ENCODE results near the gene MAPT. TPM values are rescaled to one million over a fixed set of nuclear protein-coding genes. Genes with fewer than 3 reads are reported as not detected.
A peak's percentile ranks its signal among the peaks of the same experiment; 100 is the strongest.

The MAPT gene
- 1.4 and 2.4 TPM in 2 replicates for total RNA-seq (ENCODE audit: low replicate concordance)

DNA sequence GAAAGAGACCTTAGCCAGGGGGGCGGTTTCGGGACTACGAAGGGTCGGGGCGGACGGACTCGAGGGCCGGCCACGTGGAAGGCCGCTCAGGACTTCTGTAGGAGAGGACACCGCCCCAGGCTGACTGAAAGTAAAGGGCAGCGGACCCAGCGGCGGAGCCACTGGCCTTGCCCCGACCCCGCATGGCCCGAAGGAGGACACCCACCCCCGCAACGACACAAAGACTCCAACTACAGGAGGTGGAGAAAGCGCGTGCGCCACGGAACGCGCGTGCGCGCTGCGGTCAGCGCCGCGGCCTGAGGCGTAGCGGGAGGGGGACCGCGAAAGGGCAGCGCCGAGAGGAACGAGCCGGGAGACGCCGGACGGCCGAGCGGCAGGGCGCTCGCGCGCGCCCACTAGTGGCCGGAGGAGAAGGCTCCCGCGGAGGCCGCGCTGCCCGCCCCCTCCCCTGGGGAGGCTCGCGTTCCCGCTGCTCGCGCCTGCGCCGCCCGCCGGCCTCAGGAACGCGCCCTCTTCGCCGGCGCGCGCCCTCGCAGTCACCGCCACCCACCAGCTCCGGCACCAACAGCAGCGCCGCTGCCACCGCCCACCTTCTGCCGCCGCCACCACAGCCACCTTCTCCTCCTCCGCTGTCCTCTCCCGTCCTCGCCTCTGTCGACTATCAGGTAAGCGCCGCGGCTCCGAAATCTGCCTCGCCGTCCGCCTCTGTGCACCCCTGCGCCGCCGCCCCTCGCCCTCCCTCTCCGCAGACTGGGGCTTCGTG lies at the start of gene MAPT:
TSS of gene MAPT (plus strand) at position 533 of the 763 bp plus-strand sequence. CDS start 67,784 bp downstream, outside the sequence.
- H3K79me2 ChIP-seq (ENCODE audit: low read depth) = no peaks in the 10 kb centered on the region
- H3K4me1 ChIP-seq = peaks cover 14% of the 10 kb centered on the region
- H3F3A ChIP-seq (ENCODE audit: low read depth) = no peaks in the 10 kb centered on the region
- TF ChIP-seq, protein P1, sequence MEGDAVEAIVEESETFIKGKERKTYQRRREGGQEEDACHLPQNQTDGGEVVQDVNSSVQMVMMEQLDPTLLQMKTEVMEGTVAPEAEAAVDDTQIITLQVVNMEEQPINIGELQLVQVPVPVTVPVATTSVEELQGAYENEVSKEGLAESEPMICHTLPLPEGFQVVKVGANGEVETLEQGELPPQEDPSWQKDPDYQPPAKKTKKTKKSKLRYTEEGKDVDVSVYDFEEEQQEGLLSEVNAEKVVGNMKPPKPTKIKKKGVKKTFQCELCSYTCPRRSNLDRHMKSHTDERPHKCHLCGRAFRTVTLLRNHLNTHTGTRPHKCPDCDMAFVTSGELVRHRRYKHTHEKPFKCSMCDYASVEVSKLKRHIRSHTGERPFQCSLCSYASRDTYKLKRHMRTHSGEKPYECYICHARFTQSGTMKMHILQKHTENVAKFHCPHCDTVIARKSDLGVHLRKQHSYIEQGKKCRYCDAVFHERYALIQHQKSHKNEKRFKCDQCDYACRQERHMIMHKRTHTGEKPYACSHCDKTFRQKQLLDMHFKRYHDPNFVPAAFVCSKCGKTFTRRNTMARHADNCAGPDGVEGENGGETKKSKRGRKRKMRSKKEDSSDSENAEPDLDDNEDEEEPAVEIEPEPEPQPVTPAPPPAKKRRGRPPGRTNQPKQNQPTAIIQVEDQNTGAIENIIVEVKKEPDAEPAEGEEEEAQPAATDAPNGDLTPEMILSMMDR (IDR thresholded peaks at IDR 0.05) = peak; percentile 85
- TF ChIP-seq EZH2 (IDR thresholded peaks at IDR 0.05) (no peak), EZH2phosphoT487 (IDR thresholded peaks at IDR 0.05) (no peak)
- Mint-ChIP-seq H3K4me3 (peak within 1 kb of the TSS; percentile 91), H3K27me3 (ENCODE audit: insufficient read depth, low read depth) (peaks cover 45% of the 10 kb centered on the region), H3K9me3 (no peaks in the 10 kb centered on the region), H3K36me3 (no peaks in the 10 kb centered on the region), H3K4me1 (peaks cover 18% of the 10 kb centered on the region), H3K27ac (peak within 1 kb of the TSS; percentile 69)
- no peaks in the 10 kb centered on the region for H3K36me3 ChIP-seq
- H3K9me3 ChIP-seq (ENCODE audit: low read depth) = no peaks in the 10 kb centered on the region
- no peak within 1 kb of the TSS for H3K9ac ChIP-seq
- no peak within 1 kb of the TSS for H3K27ac ChIP-seq
- peak within 1 kb of the TSS; percentile 66 for H3K4me3 ChIP-seq
- peaks cover 94% of the 10 kb centered on the region for H3K27me3 ChIP-seq
- H3K4me2 ChIP-seq = peak within 1 kb of the TSS; percentile 99
- peak; percentile 96 for DNase-seq (ENCODE audit: low spot score)
- peak within 1 kb of the TSS; percentile 96 for H2AFZ ChIP-seq (replicated peaks)
- H4K20me1 ChIP-seq (ENCODE audit: low read depth) = peaks cover 35% of the 10 kb centered on the region

DNA sequence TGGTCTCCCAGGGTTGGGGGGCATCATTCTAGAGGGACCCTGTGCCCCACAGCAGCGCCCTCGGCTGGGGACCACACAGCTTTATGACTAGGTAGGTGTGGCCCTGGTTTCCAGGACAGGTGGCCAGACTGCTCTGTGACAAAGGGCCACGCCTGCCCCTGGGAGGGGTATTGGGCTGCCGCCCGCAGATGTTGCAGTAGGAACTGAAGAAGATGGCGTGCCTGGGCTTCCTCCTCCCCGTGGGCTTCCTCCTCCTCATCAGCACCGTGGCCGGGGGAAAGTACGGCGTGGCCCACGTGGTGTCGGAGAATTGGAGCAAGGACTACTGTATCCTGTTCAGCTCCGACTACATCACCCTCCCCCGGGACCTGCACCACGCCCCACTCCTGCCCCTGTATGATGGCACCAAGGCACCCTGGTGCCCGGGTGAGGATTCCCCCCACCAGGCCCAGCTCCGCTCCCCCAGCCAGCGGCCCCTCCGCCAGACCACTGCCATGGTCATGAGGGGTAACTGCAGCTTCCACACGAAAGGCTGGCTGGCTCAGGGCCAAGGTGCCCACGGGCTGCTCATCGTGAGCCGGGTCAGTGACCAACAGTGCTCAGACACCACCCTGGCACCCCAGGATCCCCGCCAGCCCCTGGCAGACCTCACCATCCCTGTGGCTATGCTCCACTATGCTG lies 49.5 kb upstream of the MAPT start, which contains the start of gene SPPL2C:
TSS of gene SPPL2C (plus strand) at position 187 of the 681 bp plus-strand sequence. CDS start at position 213, 26 bp downstream.
- Histone ChIP-seq H4K20me1 (ENCODE audit: low read depth) (no peaks in the 10 kb centered on the region), H3F3A (ENCODE audit: low read depth) (no peaks in the 10 kb centered on the region), H3K4me3 (no peak within 1 kb of the TSS), H3K36me3 (no peaks in the 10 kb centered on the region), H3K4me1 (no peaks in the 10 kb centered on the region), H3K27me3 (no peaks in the 10 kb centered on the region), H3K9me3 (ENCODE audit: low read depth) (no peaks in the 10 kb centered on the region), H3K4me2 (no peak within 1 kb of the TSS), H3K9ac (no peak within 1 kb of the TSS), H2AFZ (replicated peaks) (no peak within 1 kb of the TSS), H3K79me2 (ENCODE audit: low read depth) (no peaks in the 10 kb centered on the region), H3K27ac (no peak within 1 kb of the TSS)
- H3K36me3 Mint-ChIP-seq = no peaks in the 10 kb centered on the region
- H3K4me3 Mint-ChIP-seq = no peak within 1 kb of the TSS
- no peak within 1 kb of the TSS for H3K27ac Mint-ChIP-seq
- H3K9me3 Mint-ChIP-seq = peaks cover 2% of the 10 kb centered on the region
- TF ChIP-seq EZH2 (IDR thresholded peaks at IDR 0.05) = no peak
- TF ChIP-seq EZH2phosphoT487 (IDR thresholded peaks at IDR 0.05) = no peak
- TF ChIP-seq, protein P1 (IDR thresholded peaks at IDR 0.05) = no peak
- no peak for DNase-seq (ENCODE audit: low spot score)
- H3K27me3 Mint-ChIP-seq (ENCODE audit: insufficient read depth, low read depth) = peaks cover 8% of the 10 kb centered on the region
- H3K4me1 Mint-ChIP-seq = no peaks in the 10 kb centered on the region

DNA sequence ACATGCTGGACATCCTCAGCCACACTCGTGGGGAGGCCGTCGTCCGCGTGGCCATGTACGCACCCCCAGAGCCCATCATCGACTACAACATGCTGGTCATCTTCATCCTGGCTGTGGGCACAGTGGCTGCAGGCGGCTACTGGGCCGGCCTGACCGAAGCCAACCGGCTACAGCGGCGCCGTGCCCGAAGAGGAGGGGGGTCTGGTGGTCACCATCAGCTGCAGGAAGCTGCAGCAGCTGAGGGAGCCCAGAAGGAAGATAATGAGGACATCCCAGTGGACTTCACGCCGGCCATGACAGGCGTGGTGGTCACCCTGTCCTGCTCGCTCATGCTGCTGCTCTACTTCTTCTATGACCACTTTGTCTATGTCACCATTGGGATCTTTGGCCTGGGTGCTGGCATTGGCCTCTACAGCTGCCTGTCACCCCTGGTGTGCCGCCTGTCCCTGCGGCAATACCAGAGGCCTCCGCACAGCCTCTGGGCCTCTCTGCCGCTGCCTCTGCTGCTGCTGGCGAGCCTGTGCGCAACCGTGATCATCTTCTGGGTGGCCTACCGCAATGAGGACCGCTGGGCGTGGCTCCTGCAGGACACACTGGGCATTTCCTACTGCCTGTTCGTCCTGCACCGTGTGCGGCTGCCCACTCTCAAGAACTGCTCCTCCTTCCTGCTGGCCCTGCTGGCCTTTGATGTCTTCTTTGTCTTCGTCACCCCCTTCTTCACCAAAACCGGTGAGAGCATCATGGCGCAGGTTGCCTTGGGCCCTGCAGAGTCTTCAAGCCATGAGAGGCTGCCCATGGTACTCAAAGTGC lies 48.8 kb upstream of the MAPT start:
- H4K20me1 ChIP-seq (ENCODE audit: low read depth) = no peaks in the 10 kb centered on the region
- H2AFZ ChIP-seq (replicated peaks) = no peak overlapping the region
- Mint-ChIP-seq H3K4me1 (no peaks in the 10 kb centered on the region), H3K36me3 (no peaks in the 10 kb centered on the region), H3K4me3 (no peak overlapping the region), H3K27me3 (ENCODE audit: insufficient read depth, low read depth) (peaks cover 6% of the 10 kb centered on the region), H3K27ac (no peak overlapping the region), H3K9me3 (peaks cover 2% of the 10 kb centered on the region)
- H3K4me2 ChIP-seq = no peak overlapping the region
- no peaks in the 10 kb centered on the region for H3K36me3 ChIP-seq
- H3K4me1 ChIP-seq = no peaks in the 10 kb centered on the region
- TF ChIP-seq EZH2phosphoT487 (IDR thresholded peaks at IDR 0.05) (no peak), EZH2 (IDR thresholded peaks at IDR 0.05) (no peak)
- TF ChIP-seq, protein P1 (IDR thresholded peaks at IDR 0.05) = no peak
- H3K79me2 ChIP-seq (ENCODE audit: low read depth) = no peaks in the 10 kb centered on the region
- DNase-seq (ENCODE audit: low spot score) = no peak
- no peak overlapping the region for H3K27ac ChIP-seq
- H3K4me3 ChIP-seq = no peak overlapping the region
- H3F3A ChIP-seq (ENCODE audit: low read depth) = no peaks in the 10 kb centered on the region
- no peak overlapping the region for H3K9ac ChIP-seq
- no peaks in the 10 kb centered on the region for H3K9me3 ChIP-seq (ENCODE audit: low read depth)
- H3K27me3 ChIP-seq = no peaks in the 10 kb centered on the region
